ENCODE data around the gene MORN1.

GRCh38 chr1:2282556-2283270 is 108.6 kb downstream of the MORN1 start:
- TF ChIP-seq CTCF (IDR thresholded peaks at IDR 0.05) (no peak), POLR2A (IDR thresholded peaks at IDR 0.05) (no peak)
